Right atrium auricular region (tissue), 2 donors: ENCODE data around the gene SMYD5. TPM values are rescaled to one million over a fixed set of nuclear protein-coding genes. Genes with fewer than 3 reads are reported as not detected.

ENCODE experiments used
- DNase-seq: peaks from one replicate; pipeline ENCODE4 v3.0.0-alpha.2; 2019; ENCODE audit warnings: low spot score
- H3K27ac ChIP-seq, 2 donors: fragments of 200-600 bp; sonication (generic); 1 replicate in 1 of 2; 2 replicates in 1 of 2; pipeline ENCODE4 v1.5.1; 2016 to 2019
- H3K27me3 ChIP-seq, 2 donors: fragments of 200-600 bp; sonication (generic); one replicate each; pipeline versions ENCODE4 v1.5.1 to v1.6.0; 2017 to 2019
- H3K36me3 ChIP-seq: fragments of 200-600 bp; sonication (generic); one replicate; pipeline ENCODE4 v1.5.1; 2016
- H3K4me1 ChIP-seq, 2 donors: fragments of 200-600 bp; sonication (generic); one replicate each; pipeline versions ENCODE4 v1.5.1 to v1.6.0; 2017 to 2019
- H3K4me3 ChIP-seq, 2 donors: fragments of 200-600 bp; sonication (generic); 1 replicate in 1 of 2; 2 replicates in 1 of 2; pipeline ENCODE4 v1.5.1; 2017 to 2019; ENCODE audit warnings: mild to moderate bottlenecking in 1 of 2, moderate library complexity in 1 of 2
- H3K9me3 ChIP-seq, 2 donors: fragments of 200-600 bp; sonication (generic); one replicate each; pipeline ENCODE4 v1.5.1; 2019
- total RNA-seq, 2 donors: library from RNA; depleted of rRNA; stranded (reverse); fragments of >200 nt; gene quantifications; one replicate each; pipeline ENCODE4 v1.1.0, GENCODE V29; 2016
- TF ChIP-seq, protein P1 (sequence below), 2 donors: fragments of 200-600 bp; sonication (generic); IDR thresholded peaks; one replicate each; pipeline ENCODE4 v1.5.1; 2019; ENCODE audit warnings: antibody characterized with exemption in 2 of 2

SMYD5 gene
- total RNA-seq, 2 donors from 2014 or later: 11.4 to 12.5 TPM

DNA sequence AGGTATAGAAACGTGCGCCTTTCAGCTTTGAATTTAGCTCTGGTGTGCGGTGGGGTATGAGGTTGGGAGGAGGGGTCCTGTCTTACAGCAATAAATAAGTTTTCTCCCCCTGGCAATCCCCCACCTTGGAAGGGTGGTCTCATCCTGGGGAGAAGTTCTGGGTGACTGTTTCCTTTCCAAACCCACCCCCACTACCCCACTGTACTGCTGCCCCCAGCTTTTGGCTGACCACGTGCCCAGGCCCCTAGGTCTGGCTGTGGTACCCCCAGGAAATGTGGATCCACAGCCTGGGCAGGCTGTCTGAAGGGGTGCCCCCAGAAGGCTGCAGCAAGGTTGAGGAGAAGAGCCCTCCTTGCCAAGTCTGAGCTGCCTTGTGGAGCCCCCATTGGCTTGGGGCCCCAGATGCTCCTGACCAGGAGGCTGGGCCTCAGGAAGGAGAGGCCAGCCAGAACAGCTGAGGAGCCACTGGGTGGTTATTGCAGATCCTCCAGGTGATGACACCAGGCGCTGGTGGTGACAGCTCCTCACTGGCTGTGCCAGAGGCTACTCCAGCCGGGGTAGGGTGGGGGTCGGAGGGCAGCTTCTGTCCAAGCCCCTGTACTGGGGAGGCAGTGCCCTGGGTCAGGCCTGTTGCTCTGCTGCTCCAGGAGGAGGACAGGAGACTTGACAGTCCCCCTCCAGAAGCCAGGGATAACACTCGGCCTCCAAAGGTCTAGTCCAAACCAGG, 44.3 kb downstream of the SMYD5 start:
- TF ChIP-seq, protein P1, sequence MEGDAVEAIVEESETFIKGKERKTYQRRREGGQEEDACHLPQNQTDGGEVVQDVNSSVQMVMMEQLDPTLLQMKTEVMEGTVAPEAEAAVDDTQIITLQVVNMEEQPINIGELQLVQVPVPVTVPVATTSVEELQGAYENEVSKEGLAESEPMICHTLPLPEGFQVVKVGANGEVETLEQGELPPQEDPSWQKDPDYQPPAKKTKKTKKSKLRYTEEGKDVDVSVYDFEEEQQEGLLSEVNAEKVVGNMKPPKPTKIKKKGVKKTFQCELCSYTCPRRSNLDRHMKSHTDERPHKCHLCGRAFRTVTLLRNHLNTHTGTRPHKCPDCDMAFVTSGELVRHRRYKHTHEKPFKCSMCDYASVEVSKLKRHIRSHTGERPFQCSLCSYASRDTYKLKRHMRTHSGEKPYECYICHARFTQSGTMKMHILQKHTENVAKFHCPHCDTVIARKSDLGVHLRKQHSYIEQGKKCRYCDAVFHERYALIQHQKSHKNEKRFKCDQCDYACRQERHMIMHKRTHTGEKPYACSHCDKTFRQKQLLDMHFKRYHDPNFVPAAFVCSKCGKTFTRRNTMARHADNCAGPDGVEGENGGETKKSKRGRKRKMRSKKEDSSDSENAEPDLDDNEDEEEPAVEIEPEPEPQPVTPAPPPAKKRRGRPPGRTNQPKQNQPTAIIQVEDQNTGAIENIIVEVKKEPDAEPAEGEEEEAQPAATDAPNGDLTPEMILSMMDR (IDR thresholded peaks at IDR 0.05): no peak
- H3K27ac ChIP-seq: no peak overlapping the region
- DNase-seq: no peak
- H3K9me3 ChIP-seq: no peaks in the 10 kb centered on the region
- H3K27me3 ChIP-seq: no peaks in the 10 kb centered on the region
- H3K4me3 ChIP-seq: no peak overlapping the region
- H3K36me3 ChIP-seq: peaks cover 18% of the 10 kb centered on the region
- no peaks in the 10 kb centered on the region for H3K4me1 ChIP-seq

DNA sequence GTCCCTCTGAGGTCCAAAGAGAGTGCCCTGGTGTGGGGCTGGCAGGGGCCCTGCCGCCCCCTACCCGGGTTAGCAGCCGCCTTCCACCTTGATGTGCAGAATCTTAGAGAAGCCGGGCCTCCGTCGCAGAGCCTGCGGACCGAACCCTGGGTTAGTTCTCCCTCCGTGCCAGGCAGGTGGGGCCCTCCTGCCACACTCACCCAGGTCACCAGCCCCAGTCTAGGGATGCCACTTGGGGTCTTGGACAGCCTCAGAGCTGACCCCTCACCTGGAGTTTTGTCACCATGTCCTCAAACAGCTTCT, 44.8 kb downstream of the SMYD5 start:
- Histone ChIP-seq H3K9me3 (no peaks in the 10 kb centered on the region), H3K4me1 (no peaks in the 10 kb centered on the region), H3K27ac (no peak overlapping the region), H3K27me3 (no peaks in the 10 kb centered on the region), H3K4me3 (no peak overlapping the region), H3K36me3 (peaks cover 12% of the 10 kb centered on the region)
- DNase-seq: no peak
- TF ChIP-seq, protein P1 (IDR thresholded peaks at IDR 0.05): no peak

GRCh38 chr2:73259276-73259675, 45.2 kb downstream of the SMYD5 start:
- TF ChIP-seq, protein P1 (IDR thresholded peaks at IDR 0.05): no peak
- no peaks in the 10 kb centered on the region for H3K9me3 ChIP-seq
- no peak overlapping the region for H3K4me3 ChIP-seq
- no peaks in the 10 kb centered on the region for H3K27me3 ChIP-seq
- H3K27ac ChIP-seq: no peak overlapping the region
- no peak for DNase-seq
- H3K36me3 ChIP-seq: peaks cover 8% of the 10 kb centered on the region
- no peaks in the 10 kb centered on the region for H3K4me1 ChIP-seq

DNA sequence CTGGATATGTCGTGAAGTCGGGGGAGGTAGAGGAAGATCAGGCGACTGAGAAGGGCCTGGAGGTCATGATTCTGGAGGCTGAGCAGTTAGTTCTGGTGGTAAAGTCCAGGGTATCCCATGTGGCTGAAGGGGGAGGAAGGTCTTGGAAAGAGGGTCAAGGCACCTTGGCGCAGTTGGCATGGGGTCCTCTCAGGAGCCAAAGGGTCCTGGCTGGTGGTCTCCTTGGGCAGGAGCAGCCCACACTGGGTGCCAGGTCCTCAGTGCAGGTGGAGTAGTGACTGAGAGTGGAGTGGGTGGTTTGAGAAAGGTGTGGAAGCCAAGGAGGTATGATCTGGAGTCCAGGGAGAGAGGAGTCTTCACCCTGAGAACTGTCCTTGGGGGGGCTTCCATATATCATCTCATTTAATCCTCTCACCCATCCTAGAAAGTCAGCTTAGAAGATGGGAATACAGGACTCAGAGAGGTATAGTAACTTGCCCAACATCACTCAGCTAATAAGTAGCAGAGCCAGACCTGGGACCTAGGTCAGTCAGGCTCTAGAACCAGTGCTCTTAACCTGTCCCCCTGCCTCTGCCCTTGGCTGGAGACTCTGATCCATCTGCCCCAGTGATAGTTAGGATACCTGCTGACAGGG, 45.8 kb downstream of the SMYD5 start:
- Histone ChIP-seq H3K36me3 (peaks cover 3% of the 10 kb centered on the region), H3K27me3 (no peaks in the 10 kb centered on the region), H3K4me3 (no peak overlapping the region), H3K9me3 (no peaks in the 10 kb centered on the region), H3K27ac (no peak overlapping the region), H3K4me1 (no peaks in the 10 kb centered on the region)
- no peak for DNase-seq
- TF ChIP-seq, protein P1 (IDR thresholded peaks at IDR 0.05): no peak

- Histone ChIP-seq H3K4me1 (no peaks in the 10 kb centered on the region), H3K27ac (no peak overlapping the region), H3K27me3 (no peaks in the 10 kb centered on the region), H3K4me3 (no peak overlapping the region), H3K9me3 (no peaks in the 10 kb centered on the region), H3K36me3 (no peaks in the 10 kb centered on the region)
- no peak for DNase-seq
- TF ChIP-seq, protein P1 (IDR thresholded peaks at IDR 0.05): peak in 1 of 2 donors; percentile 56
These were observed 46.4 kb downstream of the SMYD5 start for GRCh38 chr2:73260338-73260984.
